ENCODE results near the gene DDR2. TPM values are rescaled to one million over a fixed set of nuclear protein-coding genes. Genes with fewer than 3 reads are reported as not detected.

Gene DDR2
- total and polyA plus RNA-seq, 12 donors, result 15.1 to 349 (median 233) TPM

DNA sequence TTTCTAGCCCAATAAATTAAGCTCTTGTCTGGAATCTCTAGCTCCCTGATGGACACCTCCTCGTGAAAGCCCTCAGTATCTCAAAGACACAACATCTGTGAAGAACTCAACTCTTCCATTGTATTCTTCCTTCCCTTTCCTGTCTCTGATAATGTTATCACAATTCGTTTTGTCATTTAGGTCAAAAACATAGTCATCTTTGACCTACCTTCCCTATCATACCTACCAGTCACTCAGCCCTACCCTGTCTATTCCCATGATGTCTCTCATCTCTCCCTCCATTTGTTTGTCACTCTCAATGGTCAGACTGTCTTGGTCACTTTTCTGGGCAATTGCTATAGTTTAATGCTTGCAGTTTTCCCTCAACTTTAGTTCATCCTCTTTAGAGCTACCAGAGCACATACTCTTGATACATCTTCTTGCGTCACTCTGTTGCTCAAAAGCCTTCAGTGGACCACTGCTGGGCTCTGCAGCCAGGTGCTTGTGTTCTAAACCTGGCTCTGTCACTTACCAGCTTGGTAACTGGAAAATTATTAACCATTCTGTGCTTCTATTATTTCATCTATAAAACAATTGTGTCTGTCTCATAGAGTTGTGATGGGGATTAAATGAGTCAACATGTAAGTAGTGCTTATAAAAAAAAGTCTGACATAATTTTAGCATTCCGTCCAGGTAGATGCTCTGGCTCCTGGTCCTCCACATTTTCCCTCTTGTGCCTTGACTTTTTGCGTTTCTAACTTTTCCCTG, 39.6 kb downstream of the DDR2 start:
- TF ChIP-seq, protein P1, sequence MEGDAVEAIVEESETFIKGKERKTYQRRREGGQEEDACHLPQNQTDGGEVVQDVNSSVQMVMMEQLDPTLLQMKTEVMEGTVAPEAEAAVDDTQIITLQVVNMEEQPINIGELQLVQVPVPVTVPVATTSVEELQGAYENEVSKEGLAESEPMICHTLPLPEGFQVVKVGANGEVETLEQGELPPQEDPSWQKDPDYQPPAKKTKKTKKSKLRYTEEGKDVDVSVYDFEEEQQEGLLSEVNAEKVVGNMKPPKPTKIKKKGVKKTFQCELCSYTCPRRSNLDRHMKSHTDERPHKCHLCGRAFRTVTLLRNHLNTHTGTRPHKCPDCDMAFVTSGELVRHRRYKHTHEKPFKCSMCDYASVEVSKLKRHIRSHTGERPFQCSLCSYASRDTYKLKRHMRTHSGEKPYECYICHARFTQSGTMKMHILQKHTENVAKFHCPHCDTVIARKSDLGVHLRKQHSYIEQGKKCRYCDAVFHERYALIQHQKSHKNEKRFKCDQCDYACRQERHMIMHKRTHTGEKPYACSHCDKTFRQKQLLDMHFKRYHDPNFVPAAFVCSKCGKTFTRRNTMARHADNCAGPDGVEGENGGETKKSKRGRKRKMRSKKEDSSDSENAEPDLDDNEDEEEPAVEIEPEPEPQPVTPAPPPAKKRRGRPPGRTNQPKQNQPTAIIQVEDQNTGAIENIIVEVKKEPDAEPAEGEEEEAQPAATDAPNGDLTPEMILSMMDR (IDR thresholded peaks at IDR 0.05), result no peak
- no peak for TF ChIP-seq POLR2A (IDR thresholded peaks at IDR 0.05)
- no peaks in the 10 kb centered on the region for H3K9me3 ChIP-seq (replicated peaks in 1 of 3)
- WGBS, 4 donors, result 44 to 59% (median 47%) methylated on average over 5 of the region's 5 CpGs
- H3K36me3 ChIP-seq (replicated peaks in 1 of 2), result no peaks in the 10 kb centered on the region
- intact Hi-C loops (cut with DNase I), result no loop called here
- peak overlapping the region; percentile 57 to 92 (median 85) for H3K27ac ChIP-seq
- peaks cover 58 to 68% of the 10 kb centered on the region in 2 donors for H3K4me1 ChIP-seq (replicated peaks in 1 of 2)
- no peak for DNase-seq
- H3K4me3 ChIP-seq, result no peak overlapping the region
- H3K27me3 ChIP-seq, result no peaks in the 10 kb centered on the region

DNA sequence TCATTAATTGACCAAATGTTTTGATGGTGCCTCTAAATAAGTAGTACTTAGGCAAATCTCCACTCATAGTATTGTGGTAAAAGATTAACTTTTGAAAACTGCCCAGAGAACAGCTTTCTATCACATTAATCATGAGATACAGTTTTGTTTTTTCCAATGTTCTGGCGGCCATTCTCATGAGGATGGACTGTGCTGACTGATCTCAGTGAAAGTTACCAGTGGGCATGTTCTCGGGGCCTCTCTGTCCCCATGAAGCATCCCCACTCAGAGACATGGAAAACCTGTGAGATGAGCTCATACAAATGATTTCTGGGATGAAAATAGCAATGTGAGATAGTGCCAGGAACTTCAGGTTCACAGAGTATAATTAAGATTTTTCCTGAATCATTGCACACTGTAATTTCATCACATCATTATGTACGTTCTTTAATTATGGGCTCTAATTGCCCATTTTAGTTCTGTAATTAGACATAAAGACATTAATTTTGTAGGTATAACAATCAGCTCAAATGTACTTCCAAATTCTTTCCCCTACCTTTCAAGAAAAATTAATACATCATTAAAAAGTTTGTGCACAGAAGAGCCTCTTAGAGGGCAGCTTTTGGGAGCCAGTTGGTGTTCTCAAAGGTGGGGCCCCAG, 40.5 kb downstream of the DDR2 start:
- no peak for TF ChIP-seq POLR2A (IDR thresholded peaks at IDR 0.05)
- TF ChIP-seq, protein P1 (IDR thresholded peaks at IDR 0.05), result no peak
- H3K27me3 ChIP-seq, result no peaks in the 10 kb centered on the region
- DNase-seq, result no peak
- intact Hi-C loops (cut with DNase I), result no loop called here
- peak overlapping the region; percentile 55 to 92 (median 85) for H3K27ac ChIP-seq
- H3K4me3 ChIP-seq, result no peak overlapping the region
- WGBS, 4 donors, result 70 to 79% (median 78%) methylated on average over 3 of the region's 3 CpGs
- H3K9me3 ChIP-seq (replicated peaks in 1 of 3), result no peaks in the 10 kb centered on the region
- H3K4me1 ChIP-seq (replicated peaks in 1 of 2), result peaks cover 56 to 71% of the 10 kb centered on the region in 2 donors
- H3K36me3 ChIP-seq (replicated peaks in 1 of 2), result no peaks in the 10 kb centered on the region

DNA sequence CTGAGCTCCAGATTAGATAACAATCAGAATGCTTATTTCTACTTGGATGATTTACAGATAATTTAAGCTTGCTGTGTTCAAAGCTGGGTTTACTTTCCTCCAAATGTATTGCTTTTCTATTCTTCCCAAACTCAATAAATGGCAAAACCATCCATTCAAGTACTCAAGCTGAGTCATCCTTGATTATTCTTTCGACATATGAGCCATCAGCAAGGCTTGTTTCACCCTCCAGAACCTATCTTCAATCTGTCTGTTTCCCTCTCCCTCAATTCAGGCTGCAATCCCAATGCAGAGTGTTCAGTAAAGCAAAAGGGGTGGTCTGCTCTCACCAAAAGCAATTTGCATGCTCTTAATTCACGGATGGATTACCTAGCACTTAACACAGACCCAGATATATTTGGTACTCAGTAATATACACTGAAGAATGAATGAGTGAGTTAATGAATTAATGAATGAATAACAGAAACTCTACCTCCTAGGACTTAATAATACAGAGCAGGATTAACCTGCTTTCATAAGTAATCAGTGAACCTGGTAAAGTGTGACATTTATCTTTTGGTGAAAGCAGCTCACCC, 41.9 kb downstream of the DDR2 start:
- Histone ChIP-seq H3K9me3 (replicated peaks in 1 of 3) (no peaks in the 10 kb centered on the region), H3K4me3 (no peak overlapping the region), H3K27ac (peak overlapping the region; percentile 55 to 92 (median 85)), H3K27me3 (no peaks in the 10 kb centered on the region), H3K4me1 (replicated peaks in 1 of 2) (peaks cover 66 to 82% of the 10 kb centered on the region in 2 donors), H3K36me3 (replicated peaks in 1 of 2) (no peaks in the 10 kb centered on the region)
- WGBS, 4 donors, result 65 to 72% (median 66%) methylated on average over 2 of the region's 2 CpGs
- intact Hi-C loops (cut with DNase I), result no loop called here
- no peak for TF ChIP-seq POLR2A (IDR thresholded peaks at IDR 0.05)
- TF ChIP-seq, protein P1 (IDR thresholded peaks at IDR 0.05), result no peak
- DNase-seq, result no peak

DNA sequence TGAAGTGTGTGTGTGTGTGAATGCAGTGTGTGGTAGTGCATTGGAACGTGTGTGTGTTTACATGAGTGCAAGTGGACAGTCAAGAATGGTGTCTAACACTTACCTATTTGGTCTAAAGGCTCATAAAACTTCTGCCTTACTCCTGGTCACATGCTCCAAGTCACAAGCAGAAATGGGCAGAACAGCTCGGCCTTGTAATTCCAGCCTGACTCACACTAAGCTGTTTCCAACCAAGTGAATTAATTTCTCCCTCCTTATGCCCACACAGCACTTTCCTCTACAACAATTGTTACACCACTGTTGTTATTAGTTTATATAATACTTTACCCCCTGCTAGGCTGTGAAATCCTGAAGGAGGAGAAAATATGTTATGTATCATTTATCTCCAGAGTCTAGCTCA, 43.8 kb downstream of the DDR2 start:
- 40 to 48% (median 43%) methylated on average over 2 of the region's 2 CpGs for WGBS, 4 donors
- no peak overlapping the region for H3K4me3 ChIP-seq
- peaks cover 57 to 85% of the 10 kb centered on the region in 2 donors for H3K4me1 ChIP-seq (replicated peaks in 1 of 2)
- no peaks in the 10 kb centered on the region for H3K27me3 ChIP-seq
- intact Hi-C loops (cut with DNase I), result no loop called here
- H3K27ac ChIP-seq, result peak overlapping the region; percentile 76 to 93 (median 84)
- H3K9me3 ChIP-seq (replicated peaks in 1 of 3), result no peaks in the 10 kb centered on the region
- no peaks in the 10 kb centered on the region for H3K36me3 ChIP-seq (replicated peaks in 1 of 2)
- peak in 1 of 2 donors; percentile 60 for TF ChIP-seq POLR2A (IDR thresholded peaks at IDR 0.05)
- TF ChIP-seq, protein P1 (IDR thresholded peaks at IDR 0.05), result no peak
- DNase-seq, result peak; percentile 61 to 87 (median 83)
